ENCODE results near the gene DUOX2.
"Not testable (repeated sequence)": the region's sequence is repeated elsewhere in the genome, so short reads cannot be mapped to it uniquely, and the experiment has no call there.

Gene DUOX2

GRCh38 chr15:45058690-45059675 is 55.0 kb downstream of the DUOX2 start:
- not testable (repeated sequence) for DNase-seq

GRCh38 chr15:45052676-45053075 is 61.3 kb downstream of the DUOX2 start:
- DNase-seq: not testable (repeated sequence)

- DNase-seq: no peak
These were observed 63.4 kb downstream of the DUOX2 start for GRCh38 chr15:45050587-45050986.

- DNase-seq: peak; percentile 24 to 80
These were observed 65.0 kb downstream of the DUOX2 start for GRCh38 chr15:45048794-45049631.

- DNase-seq: not testable (repeated sequence)
These were observed 65.6 kb downstream of the DUOX2 start for GRCh38 chr15:45048449-45048793.

- not testable (repeated sequence) for DNase-seq
These were observed 69.7 kb downstream of the DUOX2 start for GRCh38 chr15:45044270-45044669.

GRCh38 chr15:45042859-45043258 is 71.1 kb downstream of the DUOX2 start:
- DNase-seq: not testable (repeated sequence)

Measured in CD4-positive, alpha-beta T cell treated with Interferon alpha-2 for 1 hour (primary cell).